LoVo (cell line): ENCODE data around the gene KCND3.

ENCODE experiments used
- DNase-seq: peaks from one replicate; pipeline ENCODE4 v3.0.0-alpha.2; 2016; ENCODE audit warnings: low spot score

KCND3 gene

DNA sequence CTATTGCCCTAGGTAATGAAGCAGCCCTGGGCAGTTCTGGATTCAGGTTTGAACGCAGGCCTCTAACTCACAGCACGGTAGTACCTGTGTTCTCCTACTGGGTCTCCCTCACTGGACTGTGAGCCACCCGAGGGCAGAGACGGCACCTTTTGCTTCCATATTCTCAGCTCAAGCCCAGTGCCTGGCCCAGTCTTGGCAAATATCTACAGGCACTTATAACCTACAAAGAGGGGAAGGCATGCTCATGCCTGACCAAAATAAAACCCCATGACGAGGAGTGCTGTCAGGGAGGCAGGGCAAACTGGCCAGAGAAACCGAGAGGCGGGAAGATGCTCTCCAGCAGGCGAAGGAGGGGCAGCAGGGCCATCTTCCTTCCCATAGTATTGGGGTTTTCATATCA lies 142.6 kb downstream of the KCND3 start:
- no peak for DNase-seq

DNA sequence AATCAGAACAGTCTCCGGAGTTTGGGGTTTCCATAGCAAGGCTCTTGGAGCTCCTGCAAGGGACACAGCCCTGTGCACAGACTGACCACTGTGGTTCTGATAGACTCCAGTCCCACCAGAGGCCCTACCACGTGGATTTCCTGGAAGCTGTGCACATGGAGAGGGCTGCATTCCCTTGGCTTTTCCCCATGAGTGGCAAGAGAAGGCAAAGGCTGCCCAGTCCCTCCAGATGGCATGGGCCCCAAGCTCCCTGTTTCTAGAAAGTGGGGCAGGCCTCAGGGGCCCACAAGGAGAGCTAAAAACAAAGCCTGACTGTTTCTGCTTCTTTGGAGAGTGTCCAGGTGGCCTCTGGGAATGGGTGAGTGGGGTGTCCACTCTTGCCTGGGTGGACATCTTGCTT lies 146.3 kb downstream of the KCND3 start:
- DNase-seq = no peak

DNA sequence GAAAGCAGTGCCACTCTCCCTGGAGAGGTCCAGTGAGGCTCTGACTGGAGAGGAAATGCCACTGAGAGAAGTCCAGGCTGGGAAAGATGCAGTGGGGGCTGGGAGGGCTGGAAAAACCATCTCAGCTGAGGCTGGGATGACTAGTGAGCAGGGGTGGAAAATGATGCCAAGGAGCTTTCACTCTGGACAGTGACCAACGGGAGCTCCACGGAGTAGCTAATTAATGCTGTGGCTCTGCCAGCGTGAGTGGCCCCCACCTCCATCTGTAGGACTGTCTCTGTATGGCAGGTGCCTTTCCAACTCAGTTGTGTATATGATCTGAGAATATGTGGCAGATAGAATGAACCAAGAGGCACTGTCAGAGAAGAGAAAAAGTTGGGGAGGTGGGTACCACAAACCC lies 147.1 kb downstream of the KCND3 start:
- no peak for DNase-seq

DNA sequence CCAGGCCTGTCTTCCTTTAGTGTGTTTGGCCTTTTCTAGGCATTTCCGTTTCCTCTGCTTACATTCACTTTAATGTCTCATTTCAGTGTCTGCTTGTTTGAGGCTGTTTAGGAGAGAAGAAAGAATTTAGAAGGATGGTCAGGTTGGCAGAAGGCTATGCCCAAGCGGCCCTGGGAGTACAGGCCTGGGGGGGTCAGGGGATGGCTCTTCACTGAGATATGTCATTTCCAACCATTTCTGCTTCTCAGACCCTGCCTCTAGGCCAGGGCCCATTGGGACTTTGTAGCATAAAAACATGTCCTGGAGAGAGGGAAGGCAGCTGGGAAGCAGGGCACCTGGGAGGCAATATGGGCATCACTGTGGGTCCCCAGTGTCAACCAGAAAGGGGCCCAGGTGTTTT lies 147.7 kb downstream of the KCND3 start:
- DNase-seq = no peak

DNA sequence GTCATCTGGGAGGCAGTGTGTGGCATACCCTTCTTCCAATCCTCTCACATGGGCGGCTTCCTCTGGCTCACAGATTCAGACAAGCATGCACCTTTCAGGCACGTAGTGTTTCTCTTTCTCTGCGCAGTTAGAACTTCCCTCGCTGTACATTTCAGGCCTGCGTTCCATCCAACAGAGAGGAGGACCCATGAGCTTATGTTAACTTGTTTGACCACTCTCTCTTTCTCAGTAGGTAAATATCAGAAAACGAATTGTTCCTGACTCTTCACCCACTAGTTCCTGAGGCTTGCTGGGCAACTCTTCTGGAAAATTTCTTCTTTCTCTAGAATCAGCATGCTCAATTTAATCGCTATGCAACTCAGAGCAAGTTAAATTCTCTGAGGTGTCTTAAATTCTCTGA lies 148.3 kb downstream of the KCND3 start:
- DNase-seq = no peak

DNA sequence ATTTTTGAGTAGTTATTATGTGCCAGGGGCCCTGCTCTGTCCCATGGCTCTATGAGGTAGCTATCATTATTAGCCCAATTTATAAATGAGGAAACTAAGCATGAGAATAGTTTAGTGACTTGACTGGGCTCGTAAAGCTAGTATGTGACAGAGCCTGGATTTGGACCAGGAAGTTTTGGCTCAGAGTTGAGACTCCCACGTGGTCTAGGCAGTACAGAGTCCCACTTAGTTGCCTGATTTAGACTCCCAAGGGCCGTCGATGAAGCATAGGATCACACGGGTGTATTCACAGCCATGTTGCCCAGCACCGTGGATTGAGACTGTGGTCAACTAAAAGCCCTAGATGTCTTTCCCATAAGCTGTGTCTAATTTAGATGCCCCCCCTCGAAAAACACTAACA lies 152.1 kb downstream of the KCND3 start:
- DNase-seq = no peak

DNA sequence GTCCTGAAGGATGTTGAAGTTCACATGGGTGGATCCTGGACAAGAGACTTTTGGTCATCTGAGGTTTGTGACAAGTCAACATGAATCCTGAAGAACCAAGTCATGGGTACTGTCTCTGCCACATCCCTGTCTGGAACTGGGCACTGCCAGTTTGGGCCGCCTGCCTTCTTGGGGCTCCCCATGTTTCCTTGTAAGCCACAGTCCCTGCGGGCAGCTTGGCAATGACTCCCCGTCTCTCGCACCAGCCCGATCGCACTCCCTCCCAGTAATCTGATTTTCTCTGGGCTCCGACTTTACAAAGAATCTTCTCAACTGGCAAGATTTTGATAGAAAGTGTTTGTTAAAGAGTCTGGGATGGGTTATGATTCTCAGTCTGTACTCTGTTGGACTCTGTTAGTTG lies 153.4 kb downstream of the KCND3 start:
- no peak for DNase-seq

DNA sequence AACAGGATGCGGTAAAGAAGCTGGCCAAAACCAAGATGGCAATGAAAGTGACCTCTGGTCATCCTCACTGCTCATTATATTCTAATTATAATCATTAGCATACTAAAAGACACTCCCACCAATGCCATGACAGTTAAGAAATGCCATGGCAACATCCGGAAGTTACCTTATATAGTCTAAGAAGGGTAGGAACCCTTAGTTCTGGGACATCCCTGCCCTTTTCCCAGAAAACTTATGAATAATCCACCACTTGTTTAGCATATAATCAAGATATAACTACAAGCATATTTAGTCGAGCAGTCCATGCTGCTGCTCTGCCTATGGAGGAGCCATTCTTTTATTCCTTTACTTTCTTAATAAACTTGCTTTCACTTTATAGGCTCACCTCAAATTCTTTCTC lies 154.0 kb downstream of the KCND3 start:
- no peak for DNase-seq

DNA sequence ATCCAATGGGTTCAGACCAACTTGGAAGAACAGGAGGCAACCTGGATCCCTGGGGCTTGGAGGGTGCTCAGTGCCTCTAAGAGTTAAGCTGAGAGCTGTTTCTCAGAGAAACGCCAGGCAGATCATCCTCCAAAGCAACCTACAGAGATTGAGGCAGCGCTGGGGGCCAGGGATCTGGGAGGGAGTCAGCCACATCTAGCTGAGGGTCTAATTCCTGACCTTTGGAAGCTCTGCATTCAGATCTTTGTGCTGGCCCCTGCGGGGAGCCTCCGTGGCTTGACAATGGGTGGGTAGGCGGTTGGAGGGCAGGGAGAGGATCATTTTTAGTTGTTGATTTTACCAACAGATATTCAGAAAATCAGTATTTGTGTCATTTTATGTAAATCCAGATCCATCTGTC lies 154.5 kb downstream of the KCND3 start:
- DNase-seq = no peak

DNA sequence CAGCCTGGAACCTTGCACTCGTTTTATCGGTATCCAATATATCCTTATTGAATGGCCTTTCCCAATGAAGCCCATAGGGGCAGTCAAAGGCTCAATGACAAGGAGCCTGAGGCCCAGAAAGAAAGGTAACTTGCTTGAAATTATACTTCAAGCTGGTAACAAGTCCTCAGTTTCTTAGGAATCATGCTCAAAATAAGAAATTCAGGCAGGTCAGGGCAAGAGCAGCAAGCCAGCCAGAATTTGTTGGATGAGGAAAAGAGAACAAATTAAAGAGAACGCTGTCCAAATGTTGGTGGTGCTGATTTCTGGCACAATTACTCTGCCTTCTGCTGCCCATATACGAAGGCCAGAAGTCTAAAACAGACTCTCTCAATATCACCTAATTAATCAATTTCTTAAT lies 156.1 kb downstream of the KCND3 start:
- DNase-seq = no peak

DNA sequence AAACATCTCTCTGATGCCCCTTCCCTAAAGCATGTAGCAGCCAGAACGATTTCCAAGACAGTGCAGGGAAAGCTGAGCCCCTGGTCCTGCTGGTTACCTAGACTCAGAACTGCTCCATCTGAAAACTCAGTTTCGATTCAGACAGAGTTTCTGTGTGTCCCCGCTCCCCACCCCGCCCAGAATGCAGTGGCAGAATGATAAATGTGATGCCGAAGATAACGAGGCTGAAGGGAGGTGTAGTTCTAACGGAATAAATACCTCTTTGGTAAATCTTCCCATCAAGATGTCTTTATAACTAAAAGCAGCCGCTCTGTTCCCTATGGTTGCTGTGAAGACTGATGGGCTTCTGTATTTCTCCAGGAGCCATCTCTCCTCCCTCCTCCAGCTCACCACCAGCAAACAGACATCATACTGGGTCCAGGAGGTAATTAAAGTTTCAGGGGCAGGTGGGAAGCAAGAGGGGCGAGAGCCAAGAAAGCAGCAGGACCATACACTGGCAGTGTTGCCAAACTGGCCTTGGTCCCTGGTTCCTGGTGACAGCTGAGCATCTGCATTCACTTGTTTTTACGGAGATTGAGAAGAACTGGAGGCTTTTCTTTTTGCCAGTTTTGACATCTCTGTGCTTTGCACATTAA lies 156.8 kb downstream of the KCND3 start:
- no peak for DNase-seq

DNA sequence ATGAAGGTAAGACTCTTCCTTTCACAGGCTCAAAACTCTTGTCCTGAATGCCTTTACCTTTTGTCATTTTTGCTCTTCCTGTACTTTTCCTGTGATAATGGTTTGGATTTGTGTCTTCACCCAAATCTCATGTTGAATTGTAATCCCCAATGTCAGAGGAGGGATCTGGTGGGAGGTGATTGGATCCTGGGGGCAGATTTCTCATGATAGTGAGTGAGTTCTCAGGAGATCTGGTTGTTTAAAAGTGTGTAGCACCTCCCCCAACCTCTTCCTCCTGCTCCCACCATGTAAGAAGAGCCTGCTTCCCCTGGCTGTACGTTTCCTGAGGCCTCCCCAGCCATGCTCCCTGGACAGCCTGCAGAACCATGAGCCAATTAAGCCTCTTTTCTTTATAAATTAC lies 158.3 kb downstream of the KCND3 start:
- DNase-seq = no peak

DNA sequence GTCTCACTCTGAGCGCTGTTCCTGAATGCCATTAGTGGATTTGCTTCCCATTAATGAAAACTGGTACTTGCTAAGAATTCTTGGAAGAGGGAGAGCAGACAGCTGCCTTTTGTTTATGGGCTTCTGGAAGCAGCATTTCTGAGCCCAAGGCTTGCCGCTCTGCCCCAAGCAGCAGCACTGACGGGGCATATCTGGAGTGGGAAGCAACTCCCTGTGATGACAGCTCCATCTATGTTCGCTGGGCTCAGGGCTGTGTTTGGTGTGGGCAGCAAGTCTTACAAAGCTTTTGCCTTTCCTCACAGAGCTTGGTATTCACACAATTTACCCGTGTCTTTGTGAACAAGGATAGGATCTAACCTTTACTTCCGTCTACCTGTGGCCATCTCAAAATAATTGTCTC lies 161.5 kb downstream of the KCND3 start:
- DNase-seq = no peak

DNA sequence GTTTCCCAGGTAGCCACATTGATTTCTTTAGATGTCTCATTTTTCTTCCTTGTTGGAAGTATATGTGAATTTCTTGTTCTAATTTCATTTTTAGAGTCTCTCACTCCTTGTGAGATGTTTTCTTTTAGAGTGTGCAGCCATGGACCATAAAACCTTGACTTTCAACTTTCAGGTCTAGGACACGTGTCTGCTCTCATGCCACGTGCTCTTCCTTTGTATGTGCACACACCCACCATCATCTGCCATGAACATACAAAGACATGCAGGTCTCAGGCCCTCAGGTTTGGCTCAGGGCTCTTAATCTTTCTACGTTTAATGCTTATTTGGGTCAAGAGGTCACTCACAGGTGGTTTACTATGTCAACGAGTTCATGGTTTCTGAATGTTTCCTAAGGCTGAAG lies 163.2 kb downstream of the KCND3 start:
- no peak for DNase-seq

DNA sequence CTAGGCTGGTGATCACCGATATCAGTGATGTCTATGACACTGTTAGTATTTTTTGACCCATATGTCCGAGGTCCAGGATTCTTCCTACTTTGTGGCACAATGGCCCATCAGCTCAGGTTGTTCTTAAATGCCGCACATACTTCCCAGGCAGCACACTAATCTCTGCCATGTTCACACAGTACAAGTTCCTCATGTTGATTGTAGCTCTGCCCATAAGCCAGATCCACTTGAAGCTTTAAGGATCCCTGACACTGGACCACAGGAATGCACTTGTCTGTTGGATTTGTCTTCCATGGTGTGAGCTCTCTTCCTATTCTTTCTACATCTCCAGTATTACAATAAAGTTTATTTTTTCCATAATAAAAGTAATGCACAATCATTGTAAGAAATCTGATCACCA lies 164.3 kb downstream of the KCND3 start:
- DNase-seq = no peak

DNA sequence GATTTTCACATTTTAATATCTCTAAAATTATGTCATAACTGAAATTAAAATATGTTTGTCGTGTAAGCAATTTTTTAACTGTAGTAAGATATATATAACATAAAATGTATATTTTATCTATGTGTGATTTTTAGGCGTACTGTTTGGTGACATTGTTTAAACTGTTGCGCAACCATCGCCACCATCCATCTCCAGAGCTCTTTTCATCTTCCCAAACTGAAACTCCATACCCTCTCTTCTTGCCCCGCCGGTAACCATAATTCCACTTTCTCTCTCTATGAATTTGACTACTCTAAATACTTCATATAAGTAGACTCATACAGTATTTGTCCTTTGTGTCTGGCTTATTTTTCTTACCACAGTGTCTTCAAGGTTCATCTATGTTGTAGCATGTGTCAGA lies 167.3 kb downstream of the KCND3 start:
- DNase-seq = no peak

DNA sequence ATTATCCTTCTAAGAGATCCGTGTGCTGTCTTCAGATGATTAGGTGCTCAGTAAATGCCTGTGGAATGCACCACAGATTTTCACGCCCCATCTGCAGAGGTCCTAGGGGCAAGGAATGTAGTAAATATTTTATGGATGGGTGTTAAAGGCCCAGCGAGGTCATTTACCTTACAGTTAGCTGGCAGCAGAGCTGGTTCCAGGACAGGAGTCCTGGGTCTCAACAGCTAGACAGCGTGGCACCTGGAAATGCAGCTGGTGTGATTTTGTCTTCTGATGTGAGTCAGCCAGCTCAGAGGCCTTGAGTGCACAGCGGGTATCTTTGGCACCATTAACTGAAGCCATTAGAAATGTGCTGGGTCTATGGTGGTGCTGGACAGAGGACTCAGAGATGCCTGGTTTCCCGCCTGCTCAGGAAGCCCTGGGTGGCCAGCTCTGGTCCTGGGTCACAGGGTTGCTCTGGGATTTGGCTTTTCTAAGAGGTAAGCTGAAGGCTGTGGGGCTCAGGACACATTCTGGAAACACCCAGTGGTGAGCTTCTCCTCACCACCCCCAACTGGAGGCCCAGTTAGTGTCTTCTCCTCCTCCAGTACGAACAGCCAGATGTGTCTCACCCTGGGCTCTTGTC lies 168.2 kb downstream of the KCND3 start:
- DNase-seq = peak; percentile 11

DNA sequence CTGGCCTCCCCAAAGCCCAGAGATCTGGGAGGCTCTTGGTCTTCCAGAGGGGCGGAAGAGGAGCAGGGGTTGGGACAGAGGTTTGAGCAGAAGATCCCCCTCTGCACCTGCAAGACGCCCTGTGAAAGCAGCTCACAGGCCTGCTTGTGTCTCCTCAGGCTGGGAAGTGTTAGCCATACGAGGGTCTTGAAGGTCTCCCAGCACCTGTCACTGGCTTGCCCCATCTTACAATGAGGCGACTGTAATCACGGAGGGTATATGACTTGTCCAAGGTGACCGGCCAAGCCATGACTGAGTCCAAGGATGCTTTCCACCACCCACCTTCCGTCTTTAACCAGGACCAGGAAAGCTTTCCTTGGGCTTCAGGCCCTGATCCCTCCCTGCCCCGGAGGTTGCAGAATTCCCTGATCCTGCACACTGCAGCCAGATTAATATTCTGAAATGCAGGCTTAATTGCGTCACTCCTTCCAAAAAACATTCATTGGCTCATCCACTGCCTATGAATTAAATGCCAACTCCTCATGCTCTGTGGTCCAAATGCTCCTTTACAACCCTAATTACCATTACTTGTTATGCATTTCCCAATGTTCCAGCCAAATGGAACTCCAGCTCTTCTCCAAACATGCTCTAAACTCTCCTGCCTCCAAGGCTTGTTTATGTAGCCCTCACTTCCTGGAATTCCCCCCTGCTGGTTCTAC lies 169.8 kb downstream of the KCND3 start:
- DNase-seq = no peak

DNA sequence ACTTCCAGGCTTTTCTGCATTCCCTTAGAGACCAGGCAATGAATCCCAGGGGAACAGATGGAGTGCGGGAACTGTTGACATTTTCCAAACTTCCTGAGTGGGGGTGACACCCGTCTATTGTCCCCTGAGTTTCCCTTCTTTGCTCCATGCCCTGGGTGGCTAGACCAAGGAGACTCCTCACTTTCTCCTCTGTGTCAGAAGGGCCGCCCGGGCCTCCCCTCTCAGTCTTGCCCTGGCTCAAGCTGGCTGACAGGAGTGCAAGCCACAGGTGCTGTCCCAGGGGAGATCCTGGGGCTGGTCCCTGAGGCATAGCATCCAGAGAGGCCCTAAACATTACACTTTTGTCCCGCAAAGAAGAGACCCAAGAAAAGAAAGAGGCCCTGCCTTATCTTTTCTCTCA lies 170.9 kb downstream of the KCND3 start:
- no peak for DNase-seq

DNA sequence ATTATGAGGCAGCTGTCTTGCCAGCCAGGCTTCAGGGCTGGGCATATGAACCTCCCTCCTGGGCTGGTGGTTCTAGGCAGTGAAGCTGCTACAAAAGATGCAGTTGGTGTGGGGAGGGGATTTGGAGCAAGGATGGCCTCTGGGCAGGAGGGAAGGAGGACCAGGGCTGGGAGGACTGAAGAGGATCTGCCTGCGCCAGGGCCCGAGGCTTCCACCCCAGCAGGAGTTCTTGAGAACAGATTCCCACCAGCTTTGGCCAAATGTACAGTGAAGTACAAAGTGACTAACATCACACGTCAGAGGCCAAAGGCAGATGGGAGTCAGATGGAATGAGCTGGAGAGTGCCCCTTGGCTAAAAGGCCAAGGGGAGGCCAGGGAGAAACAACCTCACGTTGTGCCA lies 171.4 kb downstream of the KCND3 start:
- DNase-seq = no peak

DNA sequence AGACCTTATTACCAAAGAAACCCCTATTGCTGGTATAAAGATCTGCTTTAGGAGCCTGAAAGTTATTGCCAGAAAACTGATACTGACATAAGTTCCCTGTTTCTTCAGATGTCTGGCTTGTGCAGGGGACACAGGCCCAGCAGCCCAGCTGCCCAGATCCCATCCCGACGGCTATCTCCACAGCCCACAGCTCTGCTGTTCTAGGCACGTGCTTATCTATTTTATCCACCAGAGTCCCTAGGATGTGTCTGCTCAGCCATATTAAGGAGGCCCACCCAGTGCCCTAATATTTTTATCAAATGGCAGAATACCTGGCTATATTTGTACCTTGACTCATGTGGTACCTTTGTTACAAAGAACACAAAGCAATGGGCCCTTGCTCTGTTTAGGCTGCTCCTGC lies 174.8 kb downstream of the KCND3 start:
- DNase-seq = no peak

DNA sequence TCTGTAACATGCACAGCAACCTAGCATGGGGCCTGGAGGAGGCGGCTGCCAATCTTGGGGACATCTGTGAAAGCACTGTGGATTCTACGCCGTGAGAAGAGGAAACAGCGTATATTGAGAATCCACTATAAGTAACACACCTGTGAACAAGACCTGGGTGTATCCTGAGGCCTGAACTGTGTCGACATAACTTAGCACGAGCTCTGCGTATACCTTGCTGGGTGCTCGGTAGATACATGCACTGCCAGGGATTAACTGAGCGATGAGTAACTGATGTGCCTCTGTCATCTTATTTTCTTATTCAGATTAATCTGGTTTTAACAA lies 175.2 kb downstream of the KCND3 start:
- no peak for DNase-seq

DNA sequence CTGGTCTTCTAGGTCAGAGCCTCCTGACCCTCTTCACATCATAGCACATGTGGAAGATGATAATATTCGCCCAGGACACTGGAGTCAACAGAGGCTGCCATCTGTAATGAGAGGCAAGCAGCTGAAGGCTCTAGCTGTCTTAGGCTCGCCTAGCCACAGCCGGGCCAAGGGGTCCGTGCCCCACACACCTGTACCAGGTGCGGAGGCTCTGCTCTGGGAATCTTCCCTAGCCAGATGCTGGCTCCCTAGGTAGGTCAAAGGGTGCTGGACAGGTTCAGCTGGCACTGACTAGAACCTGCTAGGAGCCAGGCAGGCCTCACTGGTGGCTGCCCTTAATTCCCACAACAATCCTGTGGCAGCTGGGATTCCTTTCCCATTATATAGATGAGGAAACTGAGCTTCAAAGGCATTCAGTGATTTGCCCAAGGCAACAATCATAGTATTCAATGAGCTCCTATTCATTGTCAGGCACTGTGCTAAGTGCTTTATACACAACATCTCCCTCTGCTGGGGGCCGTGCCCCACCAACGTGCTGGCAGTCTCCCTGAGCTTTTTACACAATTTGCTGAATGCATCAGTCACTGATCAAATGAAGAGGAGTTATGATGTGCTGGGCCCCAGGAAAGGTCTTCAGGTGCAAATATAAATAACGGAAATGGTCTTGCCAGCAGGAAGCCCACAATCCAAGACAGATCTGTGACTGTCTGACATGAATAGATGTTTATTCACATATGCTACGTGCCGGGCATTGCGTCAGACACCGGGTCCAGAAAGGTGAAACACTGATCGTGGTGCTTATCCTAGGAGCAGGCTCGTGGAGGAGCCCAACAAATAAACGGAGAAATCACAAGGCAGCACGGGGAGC lies 175.8 kb downstream of the KCND3 start:
- DNase-seq = no peak
